GM12878 (cell line): ENCODE measurements around the gene PRL. TPM values are rescaled to one million over a fixed set of nuclear protein-coding genes. Genes with fewer than 3 reads are reported as not detected.

Experiments
- ATAC-seq: fragments of 200-7000 bp; cut with Tn5 transposase; 3 replicates; pipeline ENCODE4 v1.9.1; 2020; ENCODE audit warnings: mild to moderate bottlenecking, moderate library complexity
- BruUV-seq: library from RNA; stranded (reverse); fragments of 400-500 nt; replicated peaks from 2 replicates; lab custom pipeline; 2021; lab: Mats Ljungman, UMichigan
- CTCF ChIA-PET: fragments of 300-600 bp; sonication (Branson Sonifier 250); formaldehyde crosslinking; extraction: SDS; loops from one replicate; lab custom pipeline; 2021; ENCODE audit warnings: inconsistent platforms; lab: Yijun Ruan, JAX
- POLR2A ChIA-PET: fragments of 350-600 bp; formaldehyde crosslinking; extraction: SDS; loops from one replicate; lab custom pipeline; 2021; ENCODE audit warnings: inconsistent platforms; lab: Charles Lee
- RAD21 ChIA-PET: fragments of 300-600 bp; sonication (Branson Sonifier 250); formaldehyde crosslinking; loops from one replicate; lab custom pipeline; 2023; ENCODE audit warnings: antibody characterized with exemption; ENCODE audit not compliant: unreplicated experiment; lab: Charles Lee
- SMC1A ChIA-PET: fragments of 300-600 bp; sonication (Branson Sonifier 250); formaldehyde crosslinking; loops from one replicate; lab custom pipeline; 2023; ENCODE audit not compliant: unreplicated experiment, uncharacterized antibody; lab: Charles Lee
- DNase-seq: peaks from one replicate; pipeline ENCODE4 v3.0.0-alpha.2; 2011; ENCODE audit warnings: low read depth, low spot score
- FAIRE-seq: peaks from 3 replicates; lab custom pipeline; 2011; peaks lifted over from hg19 to GRCh38; lab: Jason Lieb, UNC
- H2AFZ ChIP-seq: 2 replicates; pipeline ENCODE4 v1.6.0; 2011; ENCODE audit warnings: low read depth, low read length, control low read depth; ENCODE audit not compliant: control insufficient read depth
- H3K27ac ChIP-seq: 2 replicates; pipeline ENCODE4 v1.5.1; 2011; ENCODE audit warnings: control low read depth; ENCODE audit not compliant: control insufficient read depth, insufficient read depth
- H3K27me3 ChIP-seq, 2 experiments: replicated peaks in 1 of 2; 2 replicates each; pipeline versions ENCODE4 v1.6.0 to v1.6.1; 2011; ENCODE audit warnings: low read length in 1 of 2; ENCODE audit not compliant: control insufficient read depth in 2 of 2, insufficient read depth in 2 of 2
- H3K36me3 ChIP-seq, 2 experiments: 2 replicates each; pipeline ENCODE4 v1.5.1; 2011; ENCODE audit warnings: low read length in 1 of 2; ENCODE audit not compliant: control insufficient read depth in 2 of 2, insufficient read depth in 2 of 2
- H3K4me1 ChIP-seq: 2 replicates; pipeline ENCODE4 v1.6.1; 2011; ENCODE audit warnings: mild to moderate bottlenecking, low read length, moderate library complexity, mixed read lengths; ENCODE audit not compliant: control insufficient read depth, insufficient read depth
- H3K4me2 ChIP-seq: 2 replicates; pipeline ENCODE4 v1.6.0; 2011; ENCODE audit warnings: control low read depth; ENCODE audit not compliant: control insufficient read depth, insufficient read depth
- H3K4me3 ChIP-seq: fragments of 200-600 bp; sonication (generic); 2 replicates; pipeline ENCODE4 v1.5.1; 2016
- H3K79me2 ChIP-seq: 2 replicates; pipeline ENCODE4 v1.6.0; 2011; ENCODE audit warnings: low read length; ENCODE audit not compliant: control insufficient read depth, insufficient read depth
- H3K9ac ChIP-seq: 2 replicates; pipeline ENCODE4 v1.8.0; 2011; ENCODE audit warnings: low read length, control low read depth, mixed read lengths; ENCODE audit not compliant: control insufficient read depth, insufficient read depth
- H3K9me3 ChIP-seq: replicated peaks from 3 replicates; pipeline ENCODE4 v1.5.1; 2011; ENCODE audit warnings: mild to moderate bottlenecking, low read length; ENCODE audit not compliant: control insufficient read depth, insufficient read depth
- H4K20me1 ChIP-seq: 2 replicates; pipeline ENCODE4 v1.6.0; 2011; ENCODE audit not compliant: control insufficient read depth, insufficient read depth
- TCF3 ChIP-seq: IDR thresholded peaks from 2 replicates; pipeline ENCODE4 v1.6.1; 2012; ENCODE audit warnings: low read depth, mild to moderate bottlenecking, low read length, borderline replicate concordance; ENCODE audit not compliant: insufficient read depth
- TCF7 ChIP-seq: IDR thresholded peaks from 2 replicates; pipeline ENCODE4 v1.6.1; 2014; ENCODE audit warnings: antibody characterized with exemption, borderline replicate concordance
- ZNF207 ChIP-seq: fragments of 450-650 bp; IDR thresholded peaks from 2 replicates; pipeline ENCODE4 v1.6.1; 2014; ENCODE audit warnings: antibody characterized with exemption, mild to moderate bottlenecking, borderline replicate concordance
- ZNF24 ChIP-seq: fragments of 450-650 bp; IDR thresholded peaks from 2 replicates; pipeline ENCODE4 v1.6.1; 2017; ENCODE audit warnings: antibody characterized with exemption, mild to moderate bottlenecking
- WGBS: methylation state at CpG from one replicate; pipeline ENCODE4 v1.1.6; 2016; ENCODE audit warnings: low lambda C conversion rate; ENCODE audit not compliant: insufficient replicate concordance, insufficient coverage; ENCODE audit errors: missing lambda C conversion rate; 5-methylcytosine and 5-hydroxymethylcytosine counted together
- in situ Hi-C: fragments of 300-500 bp; cut with MboI; formaldehyde crosslinking; loops from 9 replicates; pipeline ENCODE4 v1.14.3; 2018; ENCODE audit warnings: mixed read lengths
- intact Hi-C: fragments of 100-400 bp; cut with micrococcal nuclease; formaldehyde crosslinking; loops from one replicate; pipeline ENCODE4 v1.14.2; 2022; ENCODE audit not compliant: unreplicated experiment
- polyA plus RNA-seq, 11 experiments: library from polyadenylated mRNA; depleted of rRNA in 4 of 11; unstranded in 6 of 11; stranded (reverse) in 5 of 11; fragments of >200 nt; fragmentation: Nextera tagmentation in 4 of 11; fragmentation: Illumina TruSeq in 1 of 11; extraction: Ambion mirVana in 4 of 11; extraction: Trizol in 1 of 11; gene quantifications; 1 replicate in 1 of 11; 2 replicates in 10 of 11; pipeline versions ENCODE4 v1.2.1 to v1.2.3, GENCODE V29; 2011 to 2016; ENCODE audit warnings: inconsistent platforms in 2 of 11, missing spikeins in 2 of 11, low read depth in 1 of 11
- total RNA-seq, 4 experiments: library from RNA; depleted of rRNA in 3 of 4; stranded (reverse); fragments of >200 nt in 3 of 4; fragmentation: Illumina TruSeq in 1 of 4; extraction: Trizol in 1 of 4; gene quantifications; 2 replicates each; pipeline versions ENCODE4 v1.2.1 to v1.2.3, GENCODE V29; 2013 to 2021
- TF ChIP-seq, protein P1 (sequence below): fragments of 450-650 bp; formaldehyde crosslinking; IDR thresholded peaks from 2 replicates; pipeline ENCODE4 v1.4.0; 2022; ENCODE audit warnings: mild to moderate bottlenecking, moderate library complexity
- TF ChIP-seq, protein P2 (sequence below): IDR thresholded peaks from 2 replicates; pipeline ENCODE4 v1.6.1; 2012; ENCODE audit warnings: mild to moderate bottlenecking, low read depth, low read length
- TF ChIP-seq, protein P3 (sequence below): fragments of 450-650 bp; IDR thresholded peaks from 2 replicates; pipeline ENCODE4 v1.6.1; 2017; ENCODE audit warnings: low read depth, mild to moderate bottlenecking, moderate library complexity

PRL gene
- total and polyA plus RNA-seq, 10 of the 15 experiments (the other 5 are each of a cell fraction or from before 2014, with no cell fraction given): 0.05 to 34.9 (median 23.5) TPM

DNA sequence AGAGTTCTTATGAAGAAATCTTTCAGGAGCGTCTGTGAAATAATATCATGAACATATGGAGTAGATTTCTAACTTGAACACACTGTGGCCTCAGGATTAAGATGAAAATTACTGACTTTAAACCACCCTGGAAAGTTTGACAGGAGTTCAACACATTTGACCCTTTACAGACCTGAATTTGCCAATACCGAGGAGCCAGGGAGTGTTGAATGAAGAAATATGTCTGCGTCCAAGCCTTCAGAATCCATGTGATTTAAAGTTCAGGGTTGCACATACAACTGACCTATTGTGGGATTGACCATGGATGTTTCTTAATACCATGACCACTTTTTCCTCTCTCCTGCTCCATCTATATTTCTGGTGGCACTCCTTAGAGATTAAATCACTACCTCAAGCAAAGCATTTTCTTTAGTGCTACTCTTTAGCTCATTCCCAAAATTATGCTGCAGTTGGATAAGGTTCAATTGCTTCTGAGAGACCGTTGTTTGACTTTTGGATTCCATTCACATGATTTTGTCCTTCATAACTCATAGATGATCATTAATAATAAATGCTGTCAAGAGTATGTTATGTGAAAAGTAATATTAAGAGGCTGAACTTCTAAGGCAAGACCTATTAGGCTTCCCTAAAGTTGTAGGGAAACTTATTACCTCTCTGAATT, 57.4 kb downstream of the PRL start:
- H3K9ac ChIP-seq: no peak overlapping the region
- SMC1A ChIA-PET: no interaction called here
- no peak overlapping the region for H3K4me2 ChIP-seq
- no peaks in the 10 kb centered on the region for H3K27me3 ChIP-seq
- DNase-seq (no peak), FAIRE-seq (no peak), ATAC-seq (no peak)
- RAD21 ChIA-PET: no interaction called here
- no peaks in the 10 kb centered on the region for H3K4me1 ChIP-seq
- H3K9me3 ChIP-seq: no peaks in the 10 kb centered on the region; the same call in 2 of the 3 replicates
- POLR2A ChIA-PET: no interaction called here
- WGBS: 23% methylated on average over 4 of the region's 4 CpGs
- H3K4me3 ChIP-seq: no peak overlapping the region
- in situ Hi-C loops (no loop called here), intact Hi-C loops (no loop called here)
- no peaks in the 10 kb centered on the region for H4K20me1 ChIP-seq
- H3K36me3 ChIP-seq: no peaks in the 10 kb centered on the region
- no peaks in the 10 kb centered on the region for H3K79me2 ChIP-seq
- no peak overlapping the region for H2AFZ ChIP-seq
- no peak for TF ChIP-seq ZNF207
- TF ChIP-seq, protein P1, sequence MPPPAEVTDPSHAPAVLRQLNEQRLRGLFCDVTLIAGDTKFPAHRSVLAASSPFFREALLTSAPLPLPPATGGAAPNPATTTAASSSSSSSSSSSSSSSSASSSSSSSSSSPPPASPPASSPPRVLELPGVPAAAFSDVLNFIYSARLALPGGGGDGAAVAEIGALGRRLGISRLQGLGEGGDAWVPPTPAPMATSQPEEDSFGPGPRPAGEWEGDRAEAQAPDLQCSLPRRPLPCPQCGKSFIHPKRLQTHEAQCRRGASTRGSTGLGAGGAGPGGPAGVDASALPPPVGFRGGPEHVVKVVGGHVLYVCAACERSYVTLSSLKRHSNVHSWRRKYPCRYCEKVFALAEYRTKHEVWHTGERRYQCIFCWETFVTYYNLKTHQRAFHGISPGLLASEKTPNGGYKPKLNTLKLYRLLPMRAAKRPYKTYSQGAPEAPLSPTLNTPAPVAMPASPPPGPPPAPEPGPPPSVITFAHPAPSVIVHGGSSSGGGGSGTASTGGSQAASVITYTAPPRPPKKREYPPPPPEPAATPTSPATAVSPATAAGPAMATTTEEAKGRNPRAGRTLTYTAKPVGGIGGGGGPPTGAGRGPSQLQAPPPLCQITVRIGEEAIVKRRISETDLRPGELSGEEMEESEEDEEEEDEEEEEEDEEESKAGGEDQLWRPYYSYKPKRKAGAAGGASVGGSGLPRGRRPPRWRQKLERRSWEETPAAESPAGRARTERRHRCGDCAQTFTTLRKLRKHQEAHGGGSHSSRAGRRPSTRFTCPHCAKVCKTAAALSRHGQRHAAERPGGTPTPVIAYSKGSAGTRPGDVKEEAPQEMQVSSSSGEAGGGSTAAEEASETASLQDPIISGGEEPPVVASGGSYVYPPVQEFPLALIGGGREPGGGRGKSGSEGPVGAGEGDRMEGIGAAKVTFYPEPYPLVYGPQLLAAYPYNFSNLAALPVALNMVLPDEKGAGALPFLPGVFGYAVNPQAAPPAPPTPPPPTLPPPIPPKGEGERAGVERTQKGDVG: no peak
- TF ChIP-seq, protein P2, sequence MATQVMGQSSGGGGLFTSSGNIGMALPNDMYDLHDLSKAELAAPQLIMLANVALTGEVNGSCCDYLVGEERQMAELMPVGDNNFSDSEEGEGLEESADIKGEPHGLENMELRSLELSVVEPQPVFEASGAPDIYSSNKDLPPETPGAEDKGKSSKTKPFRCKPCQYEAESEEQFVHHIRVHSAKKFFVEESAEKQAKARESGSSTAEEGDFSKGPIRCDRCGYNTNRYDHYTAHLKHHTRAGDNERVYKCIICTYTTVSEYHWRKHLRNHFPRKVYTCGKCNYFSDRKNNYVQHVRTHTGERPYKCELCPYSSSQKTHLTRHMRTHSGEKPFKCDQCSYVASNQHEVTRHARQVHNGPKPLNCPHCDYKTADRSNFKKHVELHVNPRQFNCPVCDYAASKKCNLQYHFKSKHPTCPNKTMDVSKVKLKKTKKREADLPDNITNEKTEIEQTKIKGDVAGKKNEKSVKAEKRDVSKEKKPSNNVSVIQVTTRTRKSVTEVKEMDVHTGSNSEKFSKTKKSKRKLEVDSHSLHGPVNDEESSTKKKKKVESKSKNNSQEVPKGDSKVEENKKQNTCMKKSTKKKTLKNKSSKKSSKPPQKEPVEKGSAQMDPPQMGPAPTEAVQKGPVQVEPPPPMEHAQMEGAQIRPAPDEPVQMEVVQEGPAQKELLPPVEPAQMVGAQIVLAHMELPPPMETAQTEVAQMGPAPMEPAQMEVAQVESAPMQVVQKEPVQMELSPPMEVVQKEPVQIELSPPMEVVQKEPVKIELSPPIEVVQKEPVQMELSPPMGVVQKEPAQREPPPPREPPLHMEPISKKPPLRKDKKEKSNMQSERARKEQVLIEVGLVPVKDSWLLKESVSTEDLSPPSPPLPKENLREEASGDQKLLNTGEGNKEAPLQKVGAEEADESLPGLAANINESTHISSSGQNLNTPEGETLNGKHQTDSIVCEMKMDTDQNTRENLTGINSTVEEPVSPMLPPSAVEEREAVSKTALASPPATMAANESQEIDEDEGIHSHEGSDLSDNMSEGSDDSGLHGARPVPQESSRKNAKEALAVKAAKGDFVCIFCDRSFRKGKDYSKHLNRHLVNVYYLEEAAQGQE: no peak
- no peak for TF ChIP-seq ZNF24
- TF ChIP-seq, protein P3, sequence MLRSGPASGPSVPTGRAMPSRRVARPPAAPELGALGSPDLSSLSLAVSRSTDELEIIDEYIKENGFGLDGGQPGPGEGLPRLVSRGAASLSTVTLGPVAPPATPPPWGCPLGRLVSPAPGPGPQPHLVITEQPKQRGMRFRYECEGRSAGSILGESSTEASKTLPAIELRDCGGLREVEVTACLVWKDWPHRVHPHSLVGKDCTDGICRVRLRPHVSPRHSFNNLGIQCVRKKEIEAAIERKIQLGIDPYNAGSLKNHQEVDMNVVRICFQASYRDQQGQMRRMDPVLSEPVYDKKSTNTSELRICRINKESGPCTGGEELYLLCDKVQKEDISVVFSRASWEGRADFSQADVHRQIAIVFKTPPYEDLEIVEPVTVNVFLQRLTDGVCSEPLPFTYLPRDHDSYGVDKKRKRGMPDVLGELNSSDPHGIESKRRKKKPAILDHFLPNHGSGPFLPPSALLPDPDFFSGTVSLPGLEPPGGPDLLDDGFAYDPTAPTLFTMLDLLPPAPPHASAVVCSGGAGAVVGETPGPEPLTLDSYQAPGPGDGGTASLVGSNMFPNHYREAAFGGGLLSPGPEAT: no peak
- no peak for TF ChIP-seq TCF3
- no peak for TF ChIP-seq TCF7
- no TSS peak for BruUV-seq
- no peak overlapping the region for H3K27ac ChIP-seq
- CTCF ChIA-PET: no interaction called here
